K562 (cell line): Measurements from ENCODE around the gene DEGS2. TPM values are rescaled to one million over a fixed set of nuclear protein-coding genes. Genes with fewer than 3 reads are reported as not detected.

Source experiments
- BRCA1 ChIP-seq, 2 experiments: fragments of 450-650 bp in 1 of 2; sonication (generic) in 1 of 2; formaldehyde crosslinking in 1 of 2; IDR thresholded peaks; 2 replicates each; pipeline versions ENCODE4 v1.5.0 to v1.6.1; 2017 to 2020; ENCODE audit warnings: mild to moderate bottlenecking in 1 of 2, missing genetic modification reagents in 1 of 2
- KLF13 ChIP-seq: fragments of 450-650 bp; IDR thresholded peaks from 2 replicates; pipeline ENCODE4 v1.6.1; 2016; ENCODE audit warnings: missing genetic modification characterization, low read depth, mild to moderate bottlenecking, missing compliant biosample characterization, moderate library complexity, borderline replicate concordance
- L3MBTL2 ChIP-seq: fragments of 450-650 bp; IDR thresholded peaks from 2 replicates; pipeline ENCODE4 v1.6.1; 2016; ENCODE audit warnings: mild to moderate bottlenecking, moderate library complexity
- NFXL1 ChIP-seq: fragments of 450-650 bp; formaldehyde crosslinking; IDR thresholded peaks from 2 replicates; pipeline ENCODE4 v1.4.0; 2021; ENCODE audit warnings: mild to moderate bottlenecking
- PHF8 ChIP-seq: fragments of 200-600 bp; sonication (generic); IDR thresholded peaks from 2 replicates; pipeline ENCODE4 v1.6.1; 2012; ENCODE audit warnings: mixed run types, mild to moderate bottlenecking, inconsistent platforms, low read length, moderate library complexity, borderline replicate concordance
- POU5F1 ChIP-seq: fragments of 150-350 bp; IDR thresholded peaks from 2 replicates; pipeline ENCODE4 v1.6.1; 2014; ENCODE audit warnings: borderline replicate concordance, low read length, low read depth, mild to moderate bottlenecking; ENCODE audit not compliant: partially characterized antibody
- ZNF184 ChIP-seq: sonication (generic); formaldehyde crosslinking; IDR thresholded peaks from 2 replicates; pipeline ENCODE4 v1.5.0; 2020; ENCODE audit warnings: missing genetic modification reagents
- ZNF57 ChIP-seq: fragments of 450-650 bp; formaldehyde crosslinking; IDR thresholded peaks from 2 replicates; pipeline ENCODE4 v1.4.0; 2020; ENCODE audit warnings: mild to moderate bottlenecking, moderate library complexity
- polyA plus RNA-seq, 8 experiments: library from polyadenylated mRNA; depleted of rRNA in 4 of 8; stranded (reverse) in 5 of 8; unstranded in 3 of 8; fragments of >200 nt; fragmentation: Nextera tagmentation in 2 of 8; fragmentation: Illumina TruSeq in 1 of 8; extraction: Ambion mirVana in 2 of 8; extraction: Trizol in 1 of 8; gene quantifications; 2 replicates each; pipeline versions ENCODE4 v1.2.1 to v1.2.3, GENCODE V29; 2011 to 2014; ENCODE audit warnings: inconsistent platforms in 1 of 8, missing spikeins in 1 of 8
- total RNA-seq, 7 experiments: library from RNA; depleted of rRNA in 6 of 7; stranded (reverse); fragments of >200 nt in 6 of 7; fragmentation: Illumina TruSeq in 2 of 7; extraction: Trizol in 2 of 7; gene quantifications; 2 replicates each; pipeline versions ENCODE4 v1.2.1 to v1.2.3, GENCODE V29; 2011 to 2021; ENCODE audit warnings: low replicate concordance in 1 of 7
- TF ChIP-seq, protein P1 (sequence below): fragments of 450-650 bp; IDR thresholded peaks from 2 replicates; pipeline ENCODE4 v1.6.1; 2016; ENCODE audit warnings: mild to moderate bottlenecking, moderate library complexity
- TF ChIP-seq, protein P2 (sequence below): fragments of 250-450 bp; sonication (Bioruptor Pico); IDR thresholded peaks from 2 replicates; pipeline ENCODE4 v1.8.0; 2021; ENCODE audit warnings: moderate library complexity, mild to moderate bottlenecking, inconsistent platforms
- TF ChIP-seq, protein P3 (sequence below): fragments of 450-650 bp; IDR thresholded peaks from 2 replicates; pipeline ENCODE4 v1.7.0; 2016; ENCODE audit warnings: borderline replicate concordance
- TF ChIP-seq, protein P4 (sequence below): sonication (generic); formaldehyde crosslinking; IDR thresholded peaks from 2 replicates; pipeline ENCODE4 v1.8.0; 2022; ENCODE audit warnings: mild to moderate bottlenecking, missing genetic modification reagents

The DEGS2 gene
- total and polyA plus RNA-seq, 9 of the 15 experiments (the other 6 are each of a cell fraction or from before 2014, with no cell fraction given): 0.22 to 2.9 (median 0.70) TPM

DNA sequence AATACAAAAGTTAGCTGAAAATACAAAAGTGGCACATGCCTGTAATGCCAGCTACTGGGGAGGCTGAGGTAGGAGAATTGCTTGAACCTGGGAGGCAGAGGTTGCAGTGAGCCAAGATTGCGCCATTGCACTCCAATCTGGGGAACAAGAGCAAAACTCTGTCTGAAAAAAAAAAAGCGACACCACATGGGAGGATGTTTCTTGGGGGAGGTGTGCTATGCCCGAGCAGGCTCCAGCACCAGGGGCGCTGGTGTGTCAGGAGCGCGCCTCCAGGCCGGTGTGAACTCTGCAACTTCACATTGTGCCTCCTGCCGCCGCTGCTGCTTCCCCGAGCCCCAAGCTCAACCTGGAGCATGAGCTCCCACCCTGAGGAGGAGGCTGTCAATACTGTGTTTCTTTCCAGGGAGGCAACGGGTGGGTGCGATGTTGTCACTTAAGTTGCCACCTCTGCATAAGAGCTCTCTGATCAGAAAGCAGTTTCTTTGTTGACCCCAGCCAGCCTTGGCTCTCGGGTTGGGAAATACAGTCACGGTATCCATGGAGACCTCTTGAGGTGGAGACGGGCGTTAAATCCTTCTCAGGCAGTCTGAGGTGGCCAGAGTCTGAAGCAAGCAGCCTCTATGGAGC, 18.9 kb downstream of the DEGS2 start (continued):
- TF ChIP-seq, protein P1, sequence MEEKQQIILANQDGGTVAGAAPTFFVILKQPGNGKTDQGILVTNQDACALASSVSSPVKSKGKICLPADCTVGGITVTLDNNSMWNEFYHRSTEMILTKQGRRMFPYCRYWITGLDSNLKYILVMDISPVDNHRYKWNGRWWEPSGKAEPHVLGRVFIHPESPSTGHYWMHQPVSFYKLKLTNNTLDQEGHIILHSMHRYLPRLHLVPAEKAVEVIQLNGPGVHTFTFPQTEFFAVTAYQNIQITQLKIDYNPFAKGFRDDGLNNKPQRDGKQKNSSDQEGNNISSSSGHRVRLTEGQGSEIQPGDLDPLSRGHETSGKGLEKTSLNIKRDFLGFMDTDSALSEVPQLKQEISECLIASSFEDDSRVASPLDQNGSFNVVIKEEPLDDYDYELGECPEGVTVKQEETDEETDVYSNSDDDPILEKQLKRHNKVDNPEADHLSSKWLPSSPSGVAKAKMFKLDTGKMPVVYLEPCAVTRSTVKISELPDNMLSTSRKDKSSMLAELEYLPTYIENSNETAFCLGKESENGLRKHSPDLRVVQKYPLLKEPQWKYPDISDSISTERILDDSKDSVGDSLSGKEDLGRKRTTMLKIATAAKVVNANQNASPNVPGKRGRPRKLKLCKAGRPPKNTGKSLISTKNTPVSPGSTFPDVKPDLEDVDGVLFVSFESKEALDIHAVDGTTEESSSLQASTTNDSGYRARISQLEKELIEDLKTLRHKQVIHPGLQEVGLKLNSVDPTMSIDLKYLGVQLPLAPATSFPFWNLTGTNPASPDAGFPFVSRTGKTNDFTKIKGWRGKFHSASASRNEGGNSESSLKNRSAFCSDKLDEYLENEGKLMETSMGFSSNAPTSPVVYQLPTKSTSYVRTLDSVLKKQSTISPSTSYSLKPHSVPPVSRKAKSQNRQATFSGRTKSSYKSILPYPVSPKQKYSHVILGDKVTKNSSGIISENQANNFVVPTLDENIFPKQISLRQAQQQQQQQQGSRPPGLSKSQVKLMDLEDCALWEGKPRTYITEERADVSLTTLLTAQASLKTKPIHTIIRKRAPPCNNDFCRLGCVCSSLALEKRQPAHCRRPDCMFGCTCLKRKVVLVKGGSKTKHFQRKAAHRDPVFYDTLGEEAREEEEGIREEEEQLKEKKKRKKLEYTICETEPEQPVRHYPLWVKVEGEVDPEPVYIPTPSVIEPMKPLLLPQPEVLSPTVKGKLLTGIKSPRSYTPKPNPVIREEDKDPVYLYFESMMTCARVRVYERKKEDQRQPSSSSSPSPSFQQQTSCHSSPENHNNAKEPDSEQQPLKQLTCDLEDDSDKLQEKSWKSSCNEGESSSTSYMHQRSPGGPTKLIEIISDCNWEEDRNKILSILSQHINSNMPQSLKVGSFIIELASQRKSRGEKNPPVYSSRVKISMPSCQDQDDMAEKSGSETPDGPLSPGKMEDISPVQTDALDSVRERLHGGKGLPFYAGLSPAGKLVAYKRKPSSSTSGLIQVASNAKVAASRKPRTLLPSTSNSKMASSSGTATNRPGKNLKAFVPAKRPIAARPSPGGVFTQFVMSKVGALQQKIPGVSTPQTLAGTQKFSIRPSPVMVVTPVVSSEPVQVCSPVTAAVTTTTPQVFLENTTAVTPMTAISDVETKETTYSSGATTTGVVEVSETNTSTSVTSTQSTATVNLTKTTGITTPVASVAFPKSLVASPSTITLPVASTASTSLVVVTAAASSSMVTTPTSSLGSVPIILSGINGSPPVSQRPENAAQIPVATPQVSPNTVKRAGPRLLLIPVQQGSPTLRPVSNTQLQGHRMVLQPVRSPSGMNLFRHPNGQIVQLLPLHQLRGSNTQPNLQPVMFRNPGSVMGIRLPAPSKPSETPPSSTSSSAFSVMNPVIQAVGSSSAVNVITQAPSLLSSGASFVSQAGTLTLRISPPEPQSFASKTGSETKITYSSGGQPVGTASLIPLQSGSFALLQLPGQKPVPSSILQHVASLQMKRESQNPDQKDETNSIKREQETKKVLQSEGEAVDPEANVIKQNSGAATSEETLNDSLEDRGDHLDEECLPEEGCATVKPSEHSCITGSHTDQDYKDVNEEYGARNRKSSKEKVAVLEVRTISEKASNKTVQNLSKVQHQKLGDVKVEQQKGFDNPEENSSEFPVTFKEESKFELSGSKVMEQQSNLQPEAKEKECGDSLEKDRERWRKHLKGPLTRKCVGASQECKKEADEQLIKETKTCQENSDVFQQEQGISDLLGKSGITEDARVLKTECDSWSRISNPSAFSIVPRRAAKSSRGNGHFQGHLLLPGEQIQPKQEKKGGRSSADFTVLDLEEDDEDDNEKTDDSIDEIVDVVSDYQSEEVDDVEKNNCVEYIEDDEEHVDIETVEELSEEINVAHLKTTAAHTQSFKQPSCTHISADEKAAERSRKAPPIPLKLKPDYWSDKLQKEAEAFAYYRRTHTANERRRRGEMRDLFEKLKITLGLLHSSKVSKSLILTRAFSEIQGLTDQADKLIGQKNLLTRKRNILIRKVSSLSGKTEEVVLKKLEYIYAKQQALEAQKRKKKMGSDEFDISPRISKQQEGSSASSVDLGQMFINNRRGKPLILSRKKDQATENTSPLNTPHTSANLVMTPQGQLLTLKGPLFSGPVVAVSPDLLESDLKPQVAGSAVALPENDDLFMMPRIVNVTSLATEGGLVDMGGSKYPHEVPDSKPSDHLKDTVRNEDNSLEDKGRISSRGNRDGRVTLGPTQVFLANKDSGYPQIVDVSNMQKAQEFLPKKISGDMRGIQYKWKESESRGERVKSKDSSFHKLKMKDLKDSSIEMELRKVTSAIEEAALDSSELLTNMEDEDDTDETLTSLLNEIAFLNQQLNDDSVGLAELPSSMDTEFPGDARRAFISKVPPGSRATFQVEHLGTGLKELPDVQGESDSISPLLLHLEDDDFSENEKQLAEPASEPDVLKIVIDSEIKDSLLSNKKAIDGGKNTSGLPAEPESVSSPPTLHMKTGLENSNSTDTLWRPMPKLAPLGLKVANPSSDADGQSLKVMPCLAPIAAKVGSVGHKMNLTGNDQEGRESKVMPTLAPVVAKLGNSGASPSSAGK: peak; percentile 56
- TF ChIP-seq KLF13 (no peak), ZNF184 (CRISPR knock-in tag) (no peak), POU5F1 (no peak), NFXL1 (CRISPR knock-in tag) (no peak), L3MBTL2 (peak; percentile 67), BRCA1 (IDR thresholded peaks at IDR 0.05) (no peak), BRCA1 (CRISPR knock-in tag; IDR thresholded peaks at IDR 0.05) (no peak), PHF8 (no peak), ZNF57 (no peak)
- TF ChIP-seq, protein P2, sequence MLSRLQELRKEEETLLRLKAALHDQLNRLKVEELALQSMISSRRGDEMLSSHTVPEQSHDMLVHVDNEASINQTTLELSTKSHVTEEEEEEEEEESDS: no peak
- TF ChIP-seq, protein P3, sequence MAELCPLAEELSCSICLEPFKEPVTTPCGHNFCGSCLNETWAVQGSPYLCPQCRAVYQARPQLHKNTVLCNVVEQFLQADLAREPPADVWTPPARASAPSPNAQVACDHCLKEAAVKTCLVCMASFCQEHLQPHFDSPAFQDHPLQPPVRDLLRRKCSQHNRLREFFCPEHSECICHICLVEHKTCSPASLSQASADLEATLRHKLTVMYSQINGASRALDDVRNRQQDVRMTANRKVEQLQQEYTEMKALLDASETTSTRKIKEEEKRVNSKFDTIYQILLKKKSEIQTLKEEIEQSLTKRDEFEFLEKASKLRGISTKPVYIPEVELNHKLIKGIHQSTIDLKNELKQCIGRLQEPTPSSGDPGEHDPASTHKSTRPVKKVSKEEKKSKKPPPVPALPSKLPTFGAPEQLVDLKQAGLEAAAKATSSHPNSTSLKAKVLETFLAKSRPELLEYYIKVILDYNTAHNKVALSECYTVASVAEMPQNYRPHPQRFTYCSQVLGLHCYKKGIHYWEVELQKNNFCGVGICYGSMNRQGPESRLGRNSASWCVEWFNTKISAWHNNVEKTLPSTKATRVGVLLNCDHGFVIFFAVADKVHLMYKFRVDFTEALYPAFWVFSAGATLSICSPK: no peak
- TF ChIP-seq, protein P4, sequence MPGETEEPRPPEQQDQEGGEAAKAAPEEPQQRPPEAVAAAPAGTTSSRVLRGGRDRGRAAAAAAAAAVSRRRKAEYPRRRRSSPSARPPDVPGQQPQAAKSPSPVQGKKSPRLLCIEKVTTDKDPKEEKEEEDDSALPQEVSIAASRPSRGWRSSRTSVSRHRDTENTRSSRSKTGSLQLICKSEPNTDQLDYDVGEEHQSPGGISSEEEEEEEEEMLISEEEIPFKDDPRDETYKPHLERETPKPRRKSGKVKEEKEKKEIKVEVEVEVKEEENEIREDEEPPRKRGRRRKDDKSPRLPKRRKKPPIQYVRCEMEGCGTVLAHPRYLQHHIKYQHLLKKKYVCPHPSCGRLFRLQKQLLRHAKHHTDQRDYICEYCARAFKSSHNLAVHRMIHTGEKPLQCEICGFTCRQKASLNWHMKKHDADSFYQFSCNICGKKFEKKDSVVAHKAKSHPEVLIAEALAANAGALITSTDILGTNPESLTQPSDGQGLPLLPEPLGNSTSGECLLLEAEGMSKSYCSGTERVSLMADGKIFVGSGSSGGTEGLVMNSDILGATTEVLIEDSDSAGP: no peak
